GM19455 (cell line): Measurements from ENCODE around the gene STAT2.

Experiments
- ATAC-seq: cut with Tn5 transposase; IDR thresholded peaks from one replicate; pipeline ENCODE4 v1.9.1; 2021; ENCODE audit not compliant: unreplicated experiment

The STAT2 gene

DNA sequence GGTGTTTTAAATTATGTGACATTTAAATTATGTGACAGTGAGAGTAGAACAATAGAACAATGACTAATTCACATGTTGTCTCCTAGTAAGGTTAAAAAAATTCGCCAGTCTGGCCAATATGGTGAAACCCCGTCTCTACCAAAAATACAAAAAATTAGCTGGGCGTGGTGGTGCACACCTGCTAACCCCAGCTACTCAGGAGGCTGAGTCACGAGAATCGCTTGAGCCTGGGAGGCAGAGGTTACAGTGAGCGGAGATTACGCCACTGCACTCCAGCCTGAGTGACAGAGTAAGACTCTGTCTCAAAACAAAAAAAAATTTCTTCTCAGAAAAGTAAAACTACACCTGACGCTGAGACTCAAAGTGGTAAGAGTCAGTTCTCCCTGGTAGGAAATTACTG is 62.5 kb downstream of the STAT2 start:
- no peak for ATAC-seq

DNA sequence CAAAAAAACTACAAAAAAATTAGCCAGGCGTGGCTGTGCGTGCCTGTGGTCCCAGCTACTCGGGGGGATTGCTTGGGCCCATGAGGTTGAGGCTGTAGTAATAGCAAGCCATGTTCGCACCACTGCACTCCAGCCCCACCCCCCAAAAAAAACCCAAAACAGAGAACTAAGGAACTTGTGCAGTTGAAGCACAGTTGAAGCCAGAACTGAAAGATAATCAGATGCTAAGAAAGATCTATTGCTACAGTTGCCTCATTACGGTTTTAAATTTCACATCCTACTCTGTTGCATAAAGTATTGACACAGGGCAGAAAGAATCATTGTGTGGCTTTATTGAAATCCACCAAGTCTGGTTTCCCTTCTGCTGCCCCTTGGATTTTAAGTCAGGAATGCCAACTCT is 63.6 kb downstream of the STAT2 start:
- no peak for ATAC-seq

DNA sequence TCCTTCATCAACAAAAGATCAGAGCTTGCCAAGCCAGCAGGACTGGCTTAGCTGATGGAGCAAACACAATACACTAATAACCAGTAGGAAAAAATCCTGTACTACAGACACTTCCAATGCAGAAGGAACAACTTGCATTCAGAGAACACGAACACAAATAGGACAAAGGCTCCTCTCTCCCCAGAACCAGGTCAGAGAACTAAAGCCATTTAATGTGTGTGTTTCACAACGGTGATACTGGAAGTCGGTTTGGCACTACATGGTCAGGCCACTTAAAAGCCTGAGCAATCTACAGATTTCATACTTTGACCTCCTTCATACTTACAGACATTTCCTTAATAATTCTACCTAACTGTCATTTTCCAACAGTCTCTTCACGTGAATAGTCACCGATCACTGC is 66.1 kb downstream of the STAT2 start:
- ATAC-seq = no peak
